WTC11 (cell line): ENCODE data around the gene ASIC2. TPM values are rescaled to one million over a fixed set of nuclear protein-coding genes. Genes with fewer than 3 reads are reported as not detected.

Source experiments
- ATAC-seq: fragments of 200-7000 bp; cut with Tn5 transposase; 2 replicates; pipeline ENCODE4 v1.10.0; 2021; ENCODE audit warnings: mild to moderate bottlenecking, moderate library complexity
- CTCF ChIA-PET: fragments of 300-600 bp; sonication (Branson Sonifier 250); formaldehyde crosslinking; loops from one replicate; lab custom pipeline; 2021; ENCODE audit warnings: antibody characterized with exemption; lab: Charles Lee
- POLR2A ChIA-PET: fragments of 350-600 bp; sonication (Branson Sonifier 250); formaldehyde crosslinking; loops from one replicate; lab custom pipeline; 2021; ENCODE audit warnings: antibody characterized with exemption; lab: Charles Lee
- DNase-seq: peaks from one replicate; pipeline ENCODE4 v3.0.0; 2021; ENCODE audit warnings: low spot score
- H3K27ac Mint-ChIP-seq: 2 replicates; pipeline ENCODE4 v1.8.0; 2021; ENCODE audit warnings: mixed read lengths
- H3K27me3 Mint-ChIP-seq: 2 replicates; pipeline ENCODE4 v1.8.0; 2021; ENCODE audit warnings: low read depth, mild to moderate bottlenecking, moderate library complexity, mixed read lengths
- H3K36me3 Mint-ChIP-seq: 2 replicates; pipeline ENCODE4 v1.8.0; 2021; ENCODE audit warnings: mixed read lengths
- H3K4me1 Mint-ChIP-seq: 2 replicates; pipeline ENCODE4 v1.8.0; 2022; ENCODE audit warnings: mixed read lengths
- H3K4me3 Mint-ChIP-seq: 2 replicates; pipeline ENCODE4 v1.8.0; 2021; ENCODE audit warnings: mild to moderate bottlenecking, moderate library complexity, mixed read lengths
- H3K9me3 Mint-ChIP-seq: 2 replicates; pipeline ENCODE4 v1.8.0; 2021; ENCODE audit warnings: mixed read lengths
- CBFB ChIP-seq: sonication (generic); formaldehyde crosslinking; IDR thresholded peaks from 2 replicates; pipeline ENCODE4 v1.8.1; 2022; ENCODE audit warnings: mild to moderate bottlenecking, low read depth, missing genetic modification reagents
- CREM ChIP-seq: sonication (generic); formaldehyde crosslinking; IDR thresholded peaks from 2 replicates; pipeline ENCODE4 v1.8.1; 2022; ENCODE audit warnings: mild to moderate bottlenecking, missing genetic modification reagents, moderate library complexity
- FOXK1 ChIP-seq: sonication (generic); formaldehyde crosslinking; IDR thresholded peaks from 2 replicates; pipeline ENCODE4 v1.8.0; 2022; ENCODE audit warnings: mild to moderate bottlenecking, moderate library complexity, missing genetic modification reagents
- GTF2I ChIP-seq: fragments of 250-450 bp; sonication (Bioruptor Pico); conservative IDR thresholded peaks from 2 replicates; pipeline ENCODE4 v1.4.0; 2021; ENCODE audit warnings: mild to moderate bottlenecking
- IRF2 ChIP-seq: sonication (generic); formaldehyde crosslinking; IDR thresholded peaks from 2 replicates; pipeline ENCODE4 v1.8.0; 2022; ENCODE audit warnings: low read depth, missing genetic modification reagents, borderline replicate concordance
- JUN ChIP-seq: sonication (generic); formaldehyde crosslinking; IDR thresholded peaks from 2 replicates; pipeline ENCODE4 v1.8.0; 2023; ENCODE audit warnings: mild to moderate bottlenecking, missing genetic modification reagents
- NR1H2 ChIP-seq: sonication (generic); formaldehyde crosslinking; IDR thresholded peaks from 2 replicates; pipeline ENCODE4 v1.9.0; 2021; ENCODE audit warnings: mild to moderate bottlenecking, moderate library complexity, missing genetic modification reagents
- RORB ChIP-seq: fragments of 250-450 bp; sonication (Bioruptor Pico); IDR thresholded peaks from 2 replicates; pipeline ENCODE4 v1.9.0; 2021; ENCODE audit warnings: mild to moderate bottlenecking
- SMAD3 ChIP-seq: sonication (generic); formaldehyde crosslinking; IDR thresholded peaks from 2 replicates; pipeline ENCODE4 v1.8.0; 2022; ENCODE audit warnings: missing genetic modification reagents, mild to moderate bottlenecking, borderline replicate concordance
- ZNF232 ChIP-seq: sonication (generic); formaldehyde crosslinking; IDR thresholded peaks from 2 replicates; pipeline ENCODE4 v1.8.0; 2022; ENCODE audit warnings: mild to moderate bottlenecking, missing genetic modification reagents
- ZNF416 ChIP-seq: fragments of 250-450 bp; sonication (Bioruptor Pico); IDR thresholded peaks from 2 replicates; pipeline ENCODE4 v1.9.0; 2021; ENCODE audit warnings: mild to moderate bottlenecking, inconsistent platforms
- total RNA-seq: library from RNA; stranded (reverse); gene quantifications from 3 replicates; pipeline ENCODE4 v1.2.3, GENCODE V29; 2021
- TF ChIP-seq, protein P1 (sequence below): sonication (generic); formaldehyde crosslinking; IDR thresholded peaks from 2 replicates; pipeline ENCODE4 v1.8.1; 2023; ENCODE audit warnings: mild to moderate bottlenecking, missing genetic modification reagents
- TF ChIP-seq, protein P2 (sequence below): sonication (generic); formaldehyde crosslinking; IDR thresholded peaks from 2 replicates; pipeline ENCODE4 v1.8.1; 2022; ENCODE audit warnings: mild to moderate bottlenecking, missing genetic modification reagents, moderate library complexity, borderline replicate concordance
- TF ChIP-seq, protein P3 (sequence below): sonication (generic); formaldehyde crosslinking; IDR thresholded peaks from 2 replicates; pipeline ENCODE4 v1.8.1; 2023; ENCODE audit warnings: mild to moderate bottlenecking, moderate library complexity, missing genetic modification reagents
- TF ChIP-seq, protein P4 (sequence below): sonication (generic); formaldehyde crosslinking; IDR thresholded peaks from 2 replicates; pipeline ENCODE4 v1.8.1; 2022; ENCODE audit warnings: low read depth, missing genetic modification reagents, borderline replicate concordance
- TF ChIP-seq, protein P5 (sequence below): sonication (generic); formaldehyde crosslinking; IDR thresholded peaks from 2 replicates; pipeline ENCODE4 v1.8.0; 2022; ENCODE audit warnings: missing genetic modification reagents
- TF ChIP-seq, protein P6 (sequence below): fragments of 250-450 bp; sonication (Bioruptor Pico); IDR thresholded peaks from 2 replicates; pipeline ENCODE4 v2.1.2; 2022; ENCODE audit warnings: mild to moderate bottlenecking, moderate library complexity
- TF ChIP-seq, protein P7 (sequence below): fragments of 250-450 bp; sonication (Bioruptor Pico); IDR thresholded peaks from 2 replicates; pipeline ENCODE4 v1.9.0; 2021; ENCODE audit warnings: mild to moderate bottlenecking, borderline replicate concordance

The ASIC2 gene
- total RNA-seq, 1 experiment from 2014 or later: 2.7 TPM

DNA sequence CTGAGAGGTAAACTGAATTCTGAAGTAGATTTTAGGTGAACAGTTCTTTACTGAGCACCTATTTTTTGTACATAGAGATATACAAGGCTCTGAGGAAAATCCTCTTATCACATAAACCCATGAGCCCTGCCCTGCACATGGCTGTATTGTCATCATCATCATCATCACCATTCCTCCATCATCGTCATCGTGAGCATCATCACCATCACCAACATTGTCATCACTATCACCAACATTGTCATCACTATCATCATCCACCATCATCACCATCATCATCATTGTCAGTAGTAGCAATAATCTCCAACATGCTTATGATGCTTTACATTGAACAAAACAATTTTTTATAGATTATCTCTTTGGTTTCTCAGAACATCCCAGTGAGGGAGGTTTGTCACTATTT, 20.7 kb downstream of the ASIC2 start (continued):
- TF ChIP-seq, protein P1, sequence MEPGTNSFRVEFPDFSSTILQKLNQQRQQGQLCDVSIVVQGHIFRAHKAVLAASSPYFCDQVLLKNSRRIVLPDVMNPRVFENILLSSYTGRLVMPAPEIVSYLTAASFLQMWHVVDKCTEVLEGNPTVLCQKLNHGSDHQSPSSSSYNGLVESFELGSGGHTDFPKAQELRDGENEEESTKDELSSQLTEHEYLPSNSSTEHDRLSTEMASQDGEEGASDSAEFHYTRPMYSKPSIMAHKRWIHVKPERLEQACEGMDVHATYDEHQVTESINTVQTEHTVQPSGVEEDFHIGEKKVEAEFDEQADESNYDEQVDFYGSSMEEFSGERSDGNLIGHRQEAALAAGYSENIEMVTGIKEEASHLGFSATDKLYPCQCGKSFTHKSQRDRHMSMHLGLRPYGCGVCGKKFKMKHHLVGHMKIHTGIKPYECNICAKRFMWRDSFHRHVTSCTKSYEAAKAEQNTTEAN: no peak

DNA sequence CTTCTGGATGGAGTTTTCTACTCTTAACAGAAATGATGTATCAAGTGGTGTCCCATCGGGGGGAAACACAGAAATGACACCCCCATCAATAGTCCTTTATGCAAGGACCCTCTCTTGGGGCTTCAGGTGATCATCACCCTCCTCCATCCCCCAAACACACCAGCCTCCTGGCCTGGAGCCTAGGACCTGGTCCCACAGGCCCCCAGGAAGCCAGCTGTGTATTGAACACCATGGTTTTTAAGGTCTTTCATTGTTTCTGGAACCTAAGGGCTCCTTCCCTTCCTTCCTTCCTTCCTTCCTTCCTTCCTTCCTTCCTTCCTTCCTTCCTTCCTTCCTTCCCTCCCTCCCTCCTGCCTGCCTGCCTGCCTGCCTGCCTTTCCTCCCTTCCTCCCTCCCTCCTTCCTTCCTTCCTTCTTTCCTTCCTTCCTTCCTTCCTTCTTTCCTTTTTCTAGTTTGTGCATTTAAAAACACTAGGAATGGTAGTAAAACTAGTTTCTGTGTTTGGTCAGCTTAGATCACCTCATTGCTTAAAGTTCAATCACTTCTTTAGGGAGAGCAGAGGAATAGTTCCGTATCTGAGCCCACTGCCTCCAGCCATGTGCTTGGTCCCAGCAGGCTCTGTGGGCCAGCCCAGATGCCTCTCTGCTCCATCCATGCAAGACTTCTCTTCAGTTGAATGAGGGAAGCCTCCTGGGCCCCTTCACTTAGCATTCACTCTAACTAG, 23.6 kb downstream of the ASIC2 start:
- Mint-ChIP-seq H3K4me1 (no peaks in the 10 kb centered on the region), H3K4me3 (no peak overlapping the region), H3K27ac (no peak overlapping the region), H3K27me3 (no peaks in the 10 kb centered on the region; the same call in 1 of the 2 replicates), H3K9me3 (no peaks in the 10 kb centered on the region), H3K36me3 (no peaks in the 10 kb centered on the region)
- DNase-seq (no peak), ATAC-seq (no peak)
- CTCF ChIA-PET: no interaction called here
- POLR2A ChIA-PET: no interaction called here
- TF ChIP-seq, protein P2, sequence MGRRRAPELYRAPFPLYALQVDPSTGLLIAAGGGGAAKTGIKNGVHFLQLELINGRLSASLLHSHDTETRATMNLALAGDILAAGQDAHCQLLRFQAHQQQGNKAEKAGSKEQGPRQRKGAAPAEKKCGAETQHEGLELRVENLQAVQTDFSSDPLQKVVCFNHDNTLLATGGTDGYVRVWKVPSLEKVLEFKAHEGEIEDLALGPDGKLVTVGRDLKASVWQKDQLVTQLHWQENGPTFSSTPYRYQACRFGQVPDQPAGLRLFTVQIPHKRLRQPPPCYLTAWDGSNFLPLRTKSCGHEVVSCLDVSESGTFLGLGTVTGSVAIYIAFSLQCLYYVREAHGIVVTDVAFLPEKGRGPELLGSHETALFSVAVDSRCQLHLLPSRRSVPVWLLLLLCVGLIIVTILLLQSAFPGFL (CRISPR knock-in tag): no peak
- TF ChIP-seq IRF2 (CRISPR knock-in tag): no peak
- no peak for TF ChIP-seq ZNF416
- TF ChIP-seq GTF2I: no peak
- TF ChIP-seq, protein P3, sequence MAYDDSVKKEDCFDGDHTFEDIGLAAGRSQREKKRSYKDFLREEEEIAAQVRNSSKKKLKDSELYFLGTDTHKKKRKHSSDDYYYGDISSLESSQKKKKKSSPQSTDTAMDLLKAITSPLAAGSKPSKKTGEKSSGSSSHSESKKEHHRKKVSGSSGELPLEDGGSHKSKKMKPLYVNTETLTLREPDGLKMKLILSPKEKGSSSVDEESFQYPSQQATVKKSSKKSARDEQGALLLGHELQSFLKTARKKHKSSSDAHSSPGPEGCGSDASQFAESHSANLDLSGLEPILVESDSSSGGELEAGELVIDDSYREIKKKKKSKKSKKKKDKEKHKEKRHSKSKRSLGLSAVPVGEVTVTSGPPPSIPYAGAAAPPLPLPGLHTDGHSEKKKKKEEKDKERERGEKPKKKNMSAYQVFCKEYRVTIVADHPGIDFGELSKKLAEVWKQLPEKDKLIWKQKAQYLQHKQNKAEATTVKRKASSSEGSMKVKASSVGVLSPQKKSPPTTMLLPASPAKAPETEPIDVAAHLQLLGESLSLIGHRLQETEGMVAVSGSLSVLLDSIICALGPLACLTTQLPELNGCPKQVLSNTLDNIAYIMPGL (CRISPR knock-in tag): no peak
- TF ChIP-seq NR1H2: no peak
- no peak for TF ChIP-seq CREM
- no peak for TF ChIP-seq SMAD3 (CRISPR knock-in tag)
- TF ChIP-seq, protein P4, sequence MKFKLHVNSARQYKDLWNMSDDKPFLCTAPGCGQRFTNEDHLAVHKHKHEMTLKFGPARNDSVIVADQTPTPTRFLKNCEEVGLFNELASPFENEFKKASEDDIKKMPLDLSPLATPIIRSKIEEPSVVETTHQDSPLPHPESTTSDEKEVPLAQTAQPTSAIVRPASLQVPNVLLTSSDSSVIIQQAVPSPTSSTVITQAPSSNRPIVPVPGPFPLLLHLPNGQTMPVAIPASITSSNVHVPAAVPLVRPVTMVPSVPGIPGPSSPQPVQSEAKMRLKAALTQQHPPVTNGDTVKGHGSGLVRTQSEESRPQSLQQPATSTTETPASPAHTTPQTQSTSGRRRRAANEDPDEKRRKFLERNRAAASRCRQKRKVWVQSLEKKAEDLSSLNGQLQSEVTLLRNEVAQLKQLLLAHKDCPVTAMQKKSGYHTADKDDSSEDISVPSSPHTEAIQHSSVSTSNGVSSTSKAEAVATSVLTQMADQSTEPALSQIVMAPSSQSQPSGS (CRISPR knock-in tag): no peak
- no peak for TF ChIP-seq CBFB (CRISPR knock-in tag)
- TF ChIP-seq RORB (CRISPR knock-in tag): no peak
- TF ChIP-seq, protein P5, sequence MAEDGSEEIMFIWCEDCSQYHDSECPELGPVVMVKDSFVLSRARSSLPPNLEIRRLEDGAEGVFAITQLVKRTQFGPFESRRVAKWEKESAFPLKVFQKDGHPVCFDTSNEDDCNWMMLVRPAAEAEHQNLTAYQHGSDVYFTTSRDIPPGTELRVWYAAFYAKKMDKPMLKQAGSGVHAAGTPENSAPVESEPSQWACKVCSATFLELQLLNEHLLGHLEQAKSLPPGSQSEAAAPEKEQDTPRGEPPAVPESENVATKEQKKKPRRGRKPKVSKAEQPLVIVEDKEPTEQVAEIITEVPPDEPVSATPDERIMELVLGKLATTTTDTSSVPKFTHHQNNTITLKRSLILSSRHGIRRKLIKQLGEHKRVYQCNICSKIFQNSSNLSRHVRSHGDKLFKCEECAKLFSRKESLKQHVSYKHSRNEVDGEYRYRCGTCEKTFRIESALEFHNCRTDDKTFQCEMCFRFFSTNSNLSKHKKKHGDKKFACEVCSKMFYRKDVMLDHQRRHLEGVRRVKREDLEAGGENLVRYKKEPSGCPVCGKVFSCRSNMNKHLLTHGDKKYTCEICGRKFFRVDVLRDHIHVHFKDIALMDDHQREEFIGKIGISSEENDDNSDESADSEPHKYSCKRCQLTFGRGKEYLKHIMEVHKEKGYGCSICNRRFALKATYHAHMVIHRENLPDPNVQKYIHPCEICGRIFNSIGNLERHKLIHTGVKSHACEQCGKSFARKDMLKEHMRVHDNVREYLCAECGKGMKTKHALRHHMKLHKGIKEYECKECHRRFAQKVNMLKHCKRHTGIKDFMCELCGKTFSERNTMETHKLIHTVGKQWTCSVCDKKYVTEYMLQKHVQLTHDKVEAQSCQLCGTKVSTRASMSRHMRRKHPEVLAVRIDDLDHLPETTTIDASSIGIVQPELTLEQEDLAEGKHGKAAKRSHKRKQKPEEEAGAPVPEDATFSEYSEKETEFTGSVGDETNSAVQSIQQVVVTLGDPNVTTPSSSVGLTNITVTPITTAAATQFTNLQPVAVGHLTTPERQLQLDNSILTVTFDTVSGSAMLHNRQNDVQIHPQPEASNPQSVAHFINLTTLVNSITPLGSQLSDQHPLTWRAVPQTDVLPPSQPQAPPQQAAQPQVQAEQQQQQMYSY (CRISPR knock-in tag): no peak
- TF ChIP-seq, protein P6, sequence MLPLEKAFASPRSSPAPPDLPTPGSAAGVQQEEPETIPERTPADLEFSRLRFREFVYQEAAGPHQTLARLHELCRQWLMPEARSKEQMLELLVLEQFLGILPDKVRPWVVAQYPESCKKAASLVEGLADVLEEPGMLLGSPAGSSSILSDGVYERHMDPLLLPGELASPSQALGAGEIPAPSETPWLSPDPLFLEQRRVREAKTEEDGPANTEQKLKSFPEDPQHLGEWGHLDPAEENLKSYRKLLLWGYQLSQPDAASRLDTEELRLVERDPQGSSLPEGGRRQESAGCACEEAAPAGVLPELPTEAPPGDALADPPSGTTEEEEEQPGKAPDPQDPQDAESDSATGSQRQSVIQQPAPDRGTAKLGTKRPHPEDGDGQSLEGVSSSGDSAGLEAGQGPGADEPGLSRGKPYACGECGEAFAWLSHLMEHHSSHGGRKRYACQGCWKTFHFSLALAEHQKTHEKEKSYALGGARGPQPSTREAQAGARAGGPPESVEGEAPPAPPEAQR (CRISPR knock-in tag): no peak
- TF ChIP-seq, protein P7, sequence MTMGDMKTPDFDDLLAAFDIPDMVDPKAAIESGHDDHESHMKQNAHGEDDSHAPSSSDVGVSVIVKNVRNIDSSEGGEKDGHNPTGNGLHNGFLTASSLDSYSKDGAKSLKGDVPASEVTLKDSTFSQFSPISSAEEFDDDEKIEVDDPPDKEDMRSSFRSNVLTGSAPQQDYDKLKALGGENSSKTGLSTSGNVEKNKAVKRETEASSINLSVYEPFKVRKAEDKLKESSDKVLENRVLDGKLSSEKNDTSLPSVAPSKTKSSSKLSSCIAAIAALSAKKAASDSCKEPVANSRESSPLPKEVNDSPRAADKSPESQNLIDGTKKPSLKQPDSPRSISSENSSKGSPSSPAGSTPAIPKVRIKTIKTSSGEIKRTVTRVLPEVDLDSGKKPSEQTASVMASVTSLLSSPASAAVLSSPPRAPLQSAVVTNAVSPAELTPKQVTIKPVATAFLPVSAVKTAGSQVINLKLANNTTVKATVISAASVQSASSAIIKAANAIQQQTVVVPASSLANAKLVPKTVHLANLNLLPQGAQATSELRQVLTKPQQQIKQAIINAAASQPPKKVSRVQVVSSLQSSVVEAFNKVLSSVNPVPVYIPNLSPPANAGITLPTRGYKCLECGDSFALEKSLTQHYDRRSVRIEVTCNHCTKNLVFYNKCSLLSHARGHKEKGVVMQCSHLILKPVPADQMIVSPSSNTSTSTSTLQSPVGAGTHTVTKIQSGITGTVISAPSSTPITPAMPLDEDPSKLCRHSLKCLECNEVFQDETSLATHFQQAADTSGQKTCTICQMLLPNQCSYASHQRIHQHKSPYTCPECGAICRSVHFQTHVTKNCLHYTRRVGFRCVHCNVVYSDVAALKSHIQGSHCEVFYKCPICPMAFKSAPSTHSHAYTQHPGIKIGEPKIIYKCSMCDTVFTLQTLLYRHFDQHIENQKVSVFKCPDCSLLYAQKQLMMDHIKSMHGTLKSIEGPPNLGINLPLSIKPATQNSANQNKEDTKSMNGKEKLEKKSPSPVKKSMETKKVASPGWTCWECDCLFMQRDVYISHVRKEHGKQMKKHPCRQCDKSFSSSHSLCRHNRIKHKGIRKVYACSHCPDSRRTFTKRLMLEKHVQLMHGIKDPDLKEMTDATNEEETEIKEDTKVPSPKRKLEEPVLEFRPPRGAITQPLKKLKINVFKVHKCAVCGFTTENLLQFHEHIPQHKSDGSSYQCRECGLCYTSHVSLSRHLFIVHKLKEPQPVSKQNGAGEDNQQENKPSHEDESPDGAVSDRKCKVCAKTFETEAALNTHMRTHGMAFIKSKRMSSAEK (CRISPR knock-in tag): no peak
- TF ChIP-seq FOXK1: no peak
- no peak for TF ChIP-seq ZNF232
- TF ChIP-seq JUN (CRISPR knock-in tag): no peak
